HG03521 (cell line): ENCODE data around the gene GATM.

Experiments used
- ATAC-seq: cut with Tn5 transposase; IDR thresholded peaks from one replicate; pipeline ENCODE4 v1.9.1; 2021; ENCODE audit warnings: mild to moderate bottlenecking, moderate library complexity; ENCODE audit not compliant: unreplicated experiment

The GATM gene

GRCh38 chr15:45361878-45362277 lies 16.5 kb downstream of the GATM start:
- ATAC-seq, result no peak

- ATAC-seq, result no peak
Measured at GRCh38 chr15:45355860-45356259, 22.5 kb downstream of the GATM start.

- no peak for ATAC-seq
Measured at GRCh38 chr15:45354711-45355110, 23.6 kb downstream of the GATM start.

GRCh38 chr15:45351227-45351626 lies 27.1 kb downstream of the GATM start:
- no peak for ATAC-seq

- ATAC-seq, result no peak
Measured at GRCh38 chr15:45349623-45350022, 28.7 kb downstream of the GATM start.

- no peak for ATAC-seq
Measured at GRCh38 chr15:45347989-45348388, 30.4 kb downstream of the GATM start.

- no peak for ATAC-seq
Measured at GRCh38 chr15:45347033-45347432, 31.3 kb downstream of the GATM start.

- ATAC-seq, result no peak
Measured at GRCh38 chr15:45346381-45346780, 32.0 kb downstream of the GATM start.

GRCh38 chr15:45343258-45343860 lies 35.0 kb downstream of the GATM start:
- ATAC-seq, result no peak

GRCh38 chr15:45341790-45342189 lies 36.6 kb downstream of the GATM start:
- ATAC-seq, result no peak

GRCh38 chr15:45340429-45340828 lies 37.9 kb downstream of the GATM start:
- no peak for ATAC-seq

GRCh38 chr15:45338417-45338816 lies 39.9 kb downstream of the GATM start:
- ATAC-seq, result no peak

- no peak for ATAC-seq
Measured at GRCh38 chr15:45337224-45337623, 41.1 kb downstream of the GATM start.

- no peak for ATAC-seq
Measured at GRCh38 chr15:45333550-45333949, 44.8 kb downstream of the GATM start.

- ATAC-seq, result no peak
Measured at GRCh38 chr15:45332694-45333093, 45.6 kb downstream of the GATM start.

- no peak for ATAC-seq
Measured at GRCh38 chr15:45331972-45332371, 46.4 kb downstream of the GATM start.

- no peak for ATAC-seq
Measured at GRCh38 chr15:45328663-45329062, 49.7 kb downstream of the GATM start.

GRCh38 chr15:45326741-45327140 lies 51.6 kb downstream of the GATM start:
- ATAC-seq, result no peak

GRCh38 chr15:45326280-45326679 lies 52.1 kb downstream of the GATM start:
- ATAC-seq, result no peak

- ATAC-seq, result no peak
Measured at GRCh38 chr15:45320581-45321205, 57.7 kb downstream of the GATM start.

- no peak for ATAC-seq
Measured at GRCh38 chr15:45319472-45320214, 58.7 kb downstream of the GATM start.

GRCh38 chr15:45314960-45315359 lies 63.4 kb downstream of the GATM start:
- ATAC-seq, result no peak
